BLaER1 (cell line): ENCODE results near the gene OGFR.

Experiments
- H3K27ac ChIP-seq: shearing (Covaris generic); formaldehyde crosslinking; 2 replicates; pipeline ENCODE4 v1.8.1; 2022
- H3K27me3 ChIP-seq: shearing (Covaris generic); formaldehyde crosslinking; 2 replicates; pipeline ENCODE4 v1.8.1; 2022
- H3K36me3 ChIP-seq: shearing (Covaris generic); formaldehyde crosslinking; 2 replicates; pipeline ENCODE4 v1.8.1; 2022
- H3K4me1 ChIP-seq: shearing (Covaris generic); formaldehyde crosslinking; 2 replicates; pipeline ENCODE4 v1.8.1; 2022
- H3K4me2 ChIP-seq: shearing (Covaris generic); formaldehyde crosslinking; 2 replicates; pipeline ENCODE4 v1.8.1; 2022
- H3K4me3 ChIP-seq: shearing (Covaris generic); formaldehyde crosslinking; 2 replicates; pipeline ENCODE4 v1.8.1; 2022
- H3K9ac ChIP-seq: shearing (Covaris generic); formaldehyde crosslinking; 2 replicates; pipeline ENCODE4 v1.8.1; 2022
- H3K9me3 ChIP-seq: shearing (Covaris generic); formaldehyde crosslinking; 2 replicates; pipeline ENCODE4 v1.8.1; 2022
- H4K20me1 ChIP-seq: shearing (Covaris generic); formaldehyde crosslinking; 2 replicates; pipeline ENCODE4 v1.8.1; 2022
- Cebpa-rat ChIP-seq: shearing (Covaris generic); IDR thresholded peaks from 2 replicates; pipeline ENCODE4 v1.8.1; 2022

The OGFR gene

DNA sequence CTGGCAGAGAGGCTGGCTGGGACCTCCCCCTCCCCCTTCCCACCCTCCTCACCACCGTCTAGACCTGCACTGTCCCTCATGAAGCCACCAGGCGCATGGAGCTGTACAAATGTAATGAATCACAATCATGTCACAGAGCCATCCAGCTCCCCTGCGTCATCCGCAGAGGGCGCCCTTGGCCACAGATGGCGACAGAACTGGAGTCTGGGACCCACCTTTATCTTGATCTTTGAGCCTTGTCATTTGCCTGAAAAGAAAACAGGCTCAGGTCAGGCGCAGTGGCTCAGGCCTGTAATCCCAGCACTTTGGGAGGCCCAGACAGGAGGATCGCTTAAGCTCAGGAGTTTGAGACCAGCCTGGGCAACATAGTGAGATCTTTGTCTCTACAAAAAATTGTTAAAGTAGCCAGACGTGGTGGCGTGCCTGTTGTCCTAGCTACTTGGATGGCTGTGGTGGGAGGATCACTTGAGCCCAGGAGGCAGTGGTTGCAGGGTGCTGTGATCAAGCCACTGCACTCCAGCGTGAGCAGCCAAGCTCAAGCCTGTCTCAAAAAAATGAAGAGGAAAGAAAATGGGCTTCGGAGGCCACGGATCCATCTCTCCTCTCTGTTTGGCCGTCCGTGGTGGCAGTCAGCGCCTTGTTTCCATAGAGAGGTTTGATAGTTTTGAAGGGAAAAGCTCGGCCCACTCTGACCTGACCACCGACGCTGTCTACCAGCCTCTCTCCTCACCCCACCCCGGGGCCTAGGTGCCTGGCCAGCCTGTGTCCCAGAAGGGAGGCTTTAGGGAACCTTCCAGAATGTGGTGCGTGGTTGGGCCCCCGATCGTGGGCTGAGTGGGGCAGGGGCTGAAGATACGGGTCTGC, 18.4 kb downstream of the OGFR start:
- Histone ChIP-seq H3K36me3 (peaks cover 13% of the 10 kb centered on the region; the same call in 1 of the 2 replicates), H3K27me3 (peaks cover 26% of the 10 kb centered on the region), H3K9ac (peak overlapping the region; percentile 29; the same call in 1 of the 2 replicates), H3K9me3 (no peaks in the 10 kb centered on the region), H3K4me3 (no peak overlapping the region), H3K27ac (peak overlapping the region; percentile 38; the same call in 1 of the 2 replicates), H3K4me1 (peaks cover 98% of the 10 kb centered on the region), H3K4me2 (peak overlapping the region; percentile 97), H4K20me1 (peaks cover 66% of the 10 kb centered on the region)
- TF ChIP-seq Cebpa-rat, result no peak

DNA sequence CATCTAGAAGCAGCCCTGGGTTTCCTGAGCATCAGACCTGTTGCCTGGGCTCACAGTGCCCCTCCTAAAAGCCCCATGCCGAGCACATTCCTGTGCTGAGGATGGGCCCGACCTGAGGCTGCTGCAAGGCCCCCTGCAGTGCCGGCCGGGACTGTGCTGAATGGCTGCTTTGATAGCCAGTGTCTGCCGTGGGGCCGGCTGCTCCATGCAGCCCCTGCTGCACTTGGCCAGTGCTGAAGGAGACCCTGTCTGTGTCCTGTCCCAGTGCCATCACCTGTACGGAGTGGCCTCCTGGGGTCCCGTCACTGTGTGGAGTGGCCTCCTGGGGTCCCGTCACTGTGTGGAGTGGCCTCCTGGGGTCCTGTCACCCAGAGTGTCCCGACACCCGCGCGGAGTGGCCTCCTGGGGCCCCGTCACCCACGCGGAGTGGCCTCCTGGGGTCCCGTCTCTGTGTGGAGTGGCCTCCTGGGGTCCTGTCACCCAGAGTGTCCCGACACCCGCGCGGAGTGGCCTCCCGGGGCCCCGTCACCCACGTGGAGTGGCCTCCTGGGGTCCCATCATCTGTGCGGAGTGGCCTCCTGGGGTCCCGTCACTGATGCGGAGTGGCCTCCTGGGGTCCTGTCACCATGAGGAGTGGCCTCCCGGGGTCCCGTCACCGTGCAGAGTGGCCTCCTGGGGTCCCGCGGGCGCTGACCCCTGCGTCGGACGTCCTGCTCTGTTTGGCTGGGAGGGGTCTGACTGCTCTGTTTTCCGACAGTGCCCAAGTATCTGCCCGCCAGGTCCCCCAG, 19.2 kb downstream of the OGFR start:
- peak overlapping the region; percentile 51 for H3K4me3 ChIP-seq
- peaks cover 20% of the 10 kb centered on the region; the same call in 1 of the 2 replicates for H3K36me3 ChIP-seq
- peaks cover 17% of the 10 kb centered on the region for H3K27me3 ChIP-seq
- peaks cover 57% of the 10 kb centered on the region for H4K20me1 ChIP-seq
- TF ChIP-seq Cebpa-rat, result no peak
- peaks cover 98% of the 10 kb centered on the region for H3K4me1 ChIP-seq
- H3K9ac ChIP-seq, result peak overlapping the region; percentile 68
- H3K4me2 ChIP-seq, result peak overlapping the region; percentile 97
- no peaks in the 10 kb centered on the region for H3K9me3 ChIP-seq
- H3K27ac ChIP-seq, result peak overlapping the region; percentile 63

DNA sequence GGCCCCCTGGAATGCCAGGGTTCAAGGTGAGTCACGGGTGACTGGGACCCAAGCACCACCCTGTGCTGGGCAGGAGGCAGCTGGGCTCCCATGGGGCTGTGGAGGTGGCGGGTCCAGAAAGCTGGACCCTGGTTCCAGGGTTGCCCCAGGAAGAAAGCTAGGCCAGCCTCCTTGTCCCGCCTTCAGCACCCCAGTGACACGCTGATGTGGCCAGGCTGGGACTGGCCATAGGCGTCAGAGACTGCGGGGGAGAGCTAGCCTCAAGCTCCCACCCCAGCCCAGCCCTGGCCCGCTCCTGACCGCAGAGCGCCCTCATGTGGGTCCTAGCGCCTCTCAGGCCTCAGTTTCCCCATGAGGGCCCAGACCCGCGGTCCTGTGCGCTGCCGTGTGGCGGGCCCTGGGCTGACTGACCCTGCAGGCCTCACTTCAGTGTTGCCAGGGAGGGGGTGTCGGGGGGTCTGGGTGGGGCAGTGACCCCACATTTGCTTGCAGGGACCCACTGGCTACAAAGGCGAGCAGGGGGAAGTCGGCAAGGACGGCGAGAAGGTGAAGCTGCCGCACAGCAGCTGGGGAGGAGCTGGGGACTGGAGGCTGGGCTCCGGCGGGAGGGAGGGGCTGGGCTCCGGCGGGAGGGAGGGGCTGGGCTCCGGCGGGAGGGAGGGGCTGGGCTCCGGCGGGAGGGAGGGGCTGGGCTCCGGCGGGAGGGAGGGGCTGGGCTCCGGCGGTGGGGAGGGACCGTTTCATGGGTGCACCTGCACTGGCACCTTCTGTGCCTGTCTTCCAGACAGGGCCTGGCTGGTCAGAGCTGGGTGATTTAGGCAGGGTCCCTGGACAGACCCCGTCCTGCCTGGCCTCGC, 20.1 kb downstream of the OGFR start:
- peak overlapping the region; percentile 68 for H3K9ac ChIP-seq

DNA sequence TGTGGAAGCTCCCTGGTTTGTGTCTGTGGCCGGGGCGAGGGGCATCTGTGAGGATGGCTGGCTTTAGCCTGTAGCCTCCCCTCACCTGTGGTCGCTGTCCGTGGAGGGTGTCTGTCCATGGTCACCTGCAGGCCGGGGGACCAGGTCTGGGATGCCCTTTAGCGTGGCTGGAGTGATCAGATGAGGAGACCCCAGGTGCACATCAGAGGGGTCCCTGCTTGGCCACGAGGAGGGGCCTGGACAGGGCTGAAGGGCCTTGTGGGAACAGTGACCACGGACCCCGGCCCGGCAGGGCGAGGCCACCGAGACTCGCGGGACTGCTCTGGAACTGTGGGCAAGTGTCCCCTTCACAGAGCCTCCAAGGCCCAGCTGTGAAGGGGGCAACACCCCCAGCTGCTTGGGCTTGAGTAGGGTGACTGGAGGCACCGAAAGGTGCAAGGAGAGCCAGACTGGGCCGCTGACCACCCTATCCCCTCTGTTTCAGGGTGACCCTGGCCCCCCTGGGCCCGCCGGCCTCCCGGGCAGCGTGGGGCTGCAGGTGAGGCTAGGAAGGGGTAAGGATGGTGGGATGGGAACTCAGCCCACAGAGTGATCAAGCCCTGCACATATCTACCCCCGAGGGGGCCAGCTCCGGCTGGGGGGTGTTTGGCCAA, 20.8 kb downstream of the OGFR start:
- Histone ChIP-seq H3K4me3 (peak overlapping the region; percentile 28; the same call in 1 of the 2 replicates), H3K4me1 (peaks cover 98% of the 10 kb centered on the region), H3K4me2 (peak overlapping the region; percentile 85), H3K27me3 (0 out of 2 replicates have a peak, but pooled peaks cover 2% of the 10 kb centered on the region), H3K9ac (peak overlapping the region; percentile 45; the same call in 1 of the 2 replicates), H3K27ac (peak overlapping the region; percentile 64), H3K9me3 (no peaks in the 10 kb centered on the region), H4K20me1 (peaks cover 43% of the 10 kb centered on the region), H3K36me3 (peaks cover 24% of the 10 kb centered on the region; the same call in 1 of the 2 replicates)
- TF ChIP-seq Cebpa-rat, result no peak

More for the DNA sequence above, 20.1 kb downstream of the OGFR start:
- H3K4me2 ChIP-seq, result peak overlapping the region; percentile 97
- H3K27ac ChIP-seq, result peak overlapping the region; percentile 63
- H3K4me3 ChIP-seq, result peak overlapping the region; percentile 51
- TF ChIP-seq Cebpa-rat, result no peak
- H3K27me3 ChIP-seq, result peaks cover 9% of the 10 kb centered on the region
- no peaks in the 10 kb centered on the region for H3K9me3 ChIP-seq
- peaks cover 98% of the 10 kb centered on the region for H3K4me1 ChIP-seq
- H3K36me3 ChIP-seq, result peaks cover 24% of the 10 kb centered on the region; the same call in 1 of the 2 replicates
- H4K20me1 ChIP-seq, result peaks cover 50% of the 10 kb centered on the region

DNA sequence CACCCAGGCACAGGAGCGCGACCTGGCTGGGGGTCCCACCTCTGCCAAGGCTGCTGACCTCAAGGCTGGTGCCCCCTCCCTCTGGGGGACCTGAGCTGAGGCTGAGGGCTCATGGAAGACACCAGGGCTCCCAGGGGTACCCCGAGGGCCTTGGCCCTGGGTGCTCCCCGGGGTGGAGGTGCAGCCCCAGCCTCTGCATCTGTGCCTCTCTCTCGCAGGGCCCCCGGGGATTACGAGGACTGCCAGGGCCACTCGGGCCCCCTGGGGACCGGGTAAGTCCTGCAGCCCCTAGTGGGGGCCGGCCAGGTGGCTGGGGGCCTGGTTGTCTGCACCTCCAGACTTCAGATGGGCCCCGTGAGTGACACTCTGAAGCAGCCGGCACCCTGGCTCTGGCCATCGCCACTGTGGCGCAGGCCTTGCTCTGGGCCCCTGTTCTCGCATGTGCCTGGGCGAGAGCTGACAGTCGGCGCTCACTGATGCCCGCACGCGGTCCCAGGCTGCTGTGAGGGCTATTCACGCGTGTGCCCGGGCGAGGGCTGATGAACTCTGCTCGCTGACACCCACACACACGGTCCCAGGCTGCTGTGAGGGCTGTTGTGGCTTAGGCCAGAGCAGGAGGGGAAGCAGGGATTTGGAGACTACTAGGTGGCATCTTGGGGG, 21.5 kb downstream of the OGFR start:
- peak overlapping the region; percentile 85 for H3K4me2 ChIP-seq

DNA sequence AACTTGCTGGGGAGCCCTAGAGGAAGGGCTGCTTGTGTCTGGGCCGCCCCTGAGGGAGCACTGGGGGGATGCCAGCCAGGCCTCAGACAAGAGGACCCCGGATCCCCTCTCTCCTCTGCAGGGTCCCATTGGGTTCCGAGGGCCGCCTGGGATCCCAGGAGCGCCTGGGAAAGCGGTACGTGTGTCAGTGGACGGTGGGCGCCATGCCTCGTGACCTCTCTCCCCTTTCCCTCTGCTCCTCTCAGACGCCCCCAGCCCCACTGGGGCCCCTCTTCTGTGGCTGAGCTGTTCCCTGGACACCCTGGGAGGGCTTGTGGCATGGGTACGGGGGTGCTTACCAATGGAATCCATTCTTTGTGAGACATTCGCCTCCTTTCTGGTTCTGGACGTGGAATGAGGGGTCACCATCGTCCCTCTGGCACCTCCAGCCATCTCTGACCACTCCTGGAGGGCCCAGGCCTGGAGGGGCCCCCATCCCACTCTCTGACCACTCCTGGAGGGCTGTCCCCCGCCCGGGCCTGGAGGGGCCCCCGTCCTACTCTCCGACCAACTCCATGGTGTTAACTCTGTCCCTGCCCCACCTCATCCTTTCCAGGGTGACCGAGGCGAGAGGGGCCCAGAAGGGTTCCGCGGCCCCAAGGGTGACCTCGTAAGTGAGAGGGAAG, 22.1 kb downstream of the OGFR start:
- Histone ChIP-seq H3K4me2 (peak overlapping the region; percentile 85), H3K27ac (peak overlapping the region; percentile 64), H3K9me3 (no peaks in the 10 kb centered on the region), H4K20me1 (peaks cover 30% of the 10 kb centered on the region), H3K9ac (0 out of 2 replicates have a peak overlapping the region, but pooled peaks have one; percentile 45), H3K4me3 (no peak overlapping the region), H3K27me3 (no peaks in the 10 kb centered on the region), H3K4me1 (peaks cover 96% of the 10 kb centered on the region), H3K36me3 (peaks cover 24% of the 10 kb centered on the region; the same call in 1 of the 2 replicates)
- no peak for TF ChIP-seq Cebpa-rat

More for the DNA sequence above, 21.5 kb downstream of the OGFR start:
- Histone ChIP-seq H3K4me1 (peaks cover 96% of the 10 kb centered on the region), H3K27me3 (no peaks in the 10 kb centered on the region), H3K36me3 (peaks cover 24% of the 10 kb centered on the region; the same call in 1 of the 2 replicates), H3K9ac (peak overlapping the region; percentile 45; the same call in 1 of the 2 replicates), H3K9me3 (no peaks in the 10 kb centered on the region), H3K4me3 (peak overlapping the region; percentile 28; the same call in 1 of the 2 replicates), H4K20me1 (peaks cover 36% of the 10 kb centered on the region), H3K27ac (peak overlapping the region; percentile 64)
- TF ChIP-seq Cebpa-rat, result no peak

DNA sequence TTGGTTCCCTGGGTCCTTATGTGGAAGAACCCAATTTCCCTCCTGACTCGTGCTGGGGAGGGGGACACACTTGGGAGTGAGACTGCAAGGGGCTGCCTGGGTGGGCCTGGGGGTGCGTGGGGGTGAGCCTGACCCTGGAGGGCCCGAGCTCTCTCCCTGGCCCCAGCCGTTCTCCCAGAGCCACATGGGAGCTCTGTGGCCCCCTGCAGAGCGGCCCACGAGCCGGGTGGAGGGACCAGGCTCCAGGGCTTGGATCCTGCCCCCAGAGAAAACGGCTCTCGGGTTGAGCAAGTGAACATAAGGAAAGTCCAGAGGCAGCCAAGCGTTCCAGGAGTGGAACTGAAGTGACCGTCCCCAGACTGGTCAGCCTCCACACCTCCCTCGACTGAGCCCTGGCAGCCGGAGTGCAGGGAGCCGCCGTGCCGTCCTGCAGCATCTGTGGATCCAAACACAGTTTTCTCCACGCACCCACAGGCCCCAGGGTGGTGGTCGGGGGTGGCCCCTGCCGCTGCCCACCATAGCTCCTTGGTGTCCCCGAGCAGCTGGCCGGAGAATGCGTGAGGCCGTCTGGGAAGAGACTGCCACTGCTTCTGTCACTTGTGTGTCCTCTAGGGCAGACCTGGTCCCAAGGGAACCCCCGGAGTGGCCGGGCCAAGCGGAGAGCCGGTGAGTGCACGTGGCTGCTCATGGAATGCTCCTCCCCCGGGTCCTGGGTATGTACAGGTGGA, 22.8 kb downstream of the OGFR start:
- Histone ChIP-seq H3K9me3 (no peaks in the 10 kb centered on the region), H3K4me3 (no peak overlapping the region), H4K20me1 (peaks cover 30% of the 10 kb centered on the region), H3K4me2 (peak overlapping the region; percentile 95; the same call in 1 of the 2 replicates), H3K9ac (no peak overlapping the region), H3K27me3 (no peaks in the 10 kb centered on the region), H3K27ac (peak overlapping the region; percentile 64; the same call in 1 of the 2 replicates), H3K36me3 (peaks cover 24% of the 10 kb centered on the region; the same call in 1 of the 2 replicates), H3K4me1 (peaks cover 96% of the 10 kb centered on the region)
- TF ChIP-seq Cebpa-rat, result no peak
